GM12878 (cell line): Measurements from ENCODE around the gene OR8K5. TPM values are rescaled to one million over a fixed set of nuclear protein-coding genes. Genes with fewer than 3 reads are reported as not detected.

Source experiments
- ATAC-seq: fragments of 200-7000 bp; cut with Tn5 transposase; 3 replicates; pipeline ENCODE4 v1.9.1; 2020; ENCODE audit warnings: mild to moderate bottlenecking, moderate library complexity
- BruUV-seq: library from RNA; stranded (reverse); fragments of 400-500 nt; replicated peaks from 2 replicates; lab custom pipeline; 2021; lab: Mats Ljungman, UMichigan
- CTCF ChIA-PET: fragments of 300-600 bp; sonication (Branson Sonifier 250); formaldehyde crosslinking; extraction: SDS; loops from one replicate; lab custom pipeline; 2021; ENCODE audit warnings: inconsistent platforms; lab: Yijun Ruan, JAX
- POLR2A ChIA-PET: fragments of 350-600 bp; formaldehyde crosslinking; extraction: SDS; loops from one replicate; lab custom pipeline; 2021; ENCODE audit warnings: inconsistent platforms; lab: Charles Lee
- RAD21 ChIA-PET: fragments of 300-600 bp; sonication (Branson Sonifier 250); formaldehyde crosslinking; loops from one replicate; lab custom pipeline; 2023; ENCODE audit warnings: antibody characterized with exemption; ENCODE audit not compliant: unreplicated experiment; lab: Charles Lee
- SMC1A ChIA-PET: fragments of 300-600 bp; sonication (Branson Sonifier 250); formaldehyde crosslinking; loops from one replicate; lab custom pipeline; 2023; ENCODE audit not compliant: unreplicated experiment, uncharacterized antibody; lab: Charles Lee
- DNase-seq: peaks from one replicate; pipeline ENCODE4 v3.0.0-alpha.2; 2011; ENCODE audit warnings: low read depth, low spot score
- FAIRE-seq: peaks from 3 replicates; lab custom pipeline; 2011; peaks lifted over from hg19 to GRCh38; lab: Jason Lieb, UNC
- H2AFZ ChIP-seq: 2 replicates; pipeline ENCODE4 v1.6.0; 2011; ENCODE audit warnings: low read depth, low read length, control low read depth; ENCODE audit not compliant: control insufficient read depth
- H3K27ac ChIP-seq: 2 replicates; pipeline ENCODE4 v1.5.1; 2011; ENCODE audit warnings: control low read depth; ENCODE audit not compliant: control insufficient read depth, insufficient read depth
- H3K27me3 ChIP-seq, 2 experiments: replicated peaks in 1 of 2; 2 replicates each; pipeline versions ENCODE4 v1.6.0 to v1.6.1; 2011; ENCODE audit warnings: low read length in 1 of 2; ENCODE audit not compliant: control insufficient read depth in 2 of 2, insufficient read depth in 2 of 2
- H3K36me3 ChIP-seq, 2 experiments: 2 replicates each; pipeline ENCODE4 v1.5.1; 2011; ENCODE audit warnings: low read length in 1 of 2; ENCODE audit not compliant: control insufficient read depth in 2 of 2, insufficient read depth in 2 of 2
- H3K4me1 ChIP-seq: 2 replicates; pipeline ENCODE4 v1.6.1; 2011; ENCODE audit warnings: mild to moderate bottlenecking, low read length, moderate library complexity, mixed read lengths; ENCODE audit not compliant: control insufficient read depth, insufficient read depth
- H3K4me2 ChIP-seq: 2 replicates; pipeline ENCODE4 v1.6.0; 2011; ENCODE audit warnings: control low read depth; ENCODE audit not compliant: control insufficient read depth, insufficient read depth
- H3K4me3 ChIP-seq: fragments of 200-600 bp; sonication (generic); 2 replicates; pipeline ENCODE4 v1.5.1; 2016
- H3K79me2 ChIP-seq: 2 replicates; pipeline ENCODE4 v1.6.0; 2011; ENCODE audit warnings: low read length; ENCODE audit not compliant: control insufficient read depth, insufficient read depth
- H3K9ac ChIP-seq: 2 replicates; pipeline ENCODE4 v1.8.0; 2011; ENCODE audit warnings: low read length, control low read depth, mixed read lengths; ENCODE audit not compliant: control insufficient read depth, insufficient read depth
- H3K9me3 ChIP-seq: replicated peaks from 3 replicates; pipeline ENCODE4 v1.5.1; 2011; ENCODE audit warnings: mild to moderate bottlenecking, low read length; ENCODE audit not compliant: control insufficient read depth, insufficient read depth
- H4K20me1 ChIP-seq: 2 replicates; pipeline ENCODE4 v1.6.0; 2011; ENCODE audit not compliant: control insufficient read depth, insufficient read depth
- FOS ChIP-seq: IDR thresholded peaks from 3 replicates; pipeline ENCODE4 v1.6.1; 2011; ENCODE audit warnings: borderline replicate concordance; ENCODE audit not compliant: insufficient read length; ENCODE audit errors: extremely low read depth
- MYC ChIP-seq: IDR thresholded peaks from 2 replicates; pipeline ENCODE4 v1.6.1; 2011; ENCODE audit warnings: mild to moderate bottlenecking, low read length, moderate library complexity, inconsistent platforms; ENCODE audit not compliant: insufficient read depth, insufficient replicate concordance, insufficient read length, severe bottlenecking
- WRNIP1 ChIP-seq: IDR thresholded peaks from 2 replicates; pipeline ENCODE4 v1.6.1; 2011; ENCODE audit warnings: low read depth, low read length, improper control_type of control experiment, borderline replicate concordance
- WGBS: methylation state at CpG from one replicate; pipeline ENCODE4 v1.1.6; 2016; ENCODE audit warnings: low lambda C conversion rate; ENCODE audit not compliant: insufficient replicate concordance, insufficient coverage; ENCODE audit errors: missing lambda C conversion rate; 5-methylcytosine and 5-hydroxymethylcytosine counted together
- in situ Hi-C: fragments of 300-500 bp; cut with MboI; formaldehyde crosslinking; loops from 9 replicates; pipeline ENCODE4 v1.14.3; 2018; ENCODE audit warnings: mixed read lengths
- intact Hi-C: fragments of 100-400 bp; cut with micrococcal nuclease; formaldehyde crosslinking; loops from one replicate; pipeline ENCODE4 v1.14.2; 2022; ENCODE audit not compliant: unreplicated experiment
- polyA plus RNA-seq, 11 experiments: library from polyadenylated mRNA; depleted of rRNA in 4 of 11; unstranded in 6 of 11; stranded (reverse) in 5 of 11; fragments of >200 nt; fragmentation: Nextera tagmentation in 4 of 11; fragmentation: Illumina TruSeq in 1 of 11; extraction: Ambion mirVana in 4 of 11; extraction: Trizol in 1 of 11; gene quantifications; 1 replicate in 1 of 11; 2 replicates in 10 of 11; pipeline versions ENCODE4 v1.2.1 to v1.2.3, GENCODE V29; 2011 to 2016; ENCODE audit warnings: inconsistent platforms in 2 of 11, missing spikeins in 2 of 11, low read depth in 1 of 11
- total RNA-seq, 4 experiments: library from RNA; depleted of rRNA in 3 of 4; stranded (reverse); fragments of >200 nt in 3 of 4; fragmentation: Illumina TruSeq in 1 of 4; extraction: Trizol in 1 of 4; gene quantifications; 2 replicates each; pipeline versions ENCODE4 v1.2.1 to v1.2.3, GENCODE V29; 2013 to 2021
- TF ChIP-seq, protein P1 (sequence below): fragments of 450-650 bp; IDR thresholded peaks from 2 replicates; pipeline ENCODE4 v1.6.1; 2017; ENCODE audit warnings: borderline replicate concordance
- TF ChIP-seq, protein P2 (sequence below): fragments of 150-350 bp; IDR thresholded peaks from 2 replicates; pipeline ENCODE4 v1.6.1; 2016; ENCODE audit warnings: low read depth, low read length

The OR8K5 gene
- total and polyA plus RNA-seq, 10 of the 15 experiments (the other 5 are each of a cell fraction or from before 2014, with no cell fraction given) = not detected

DNA sequence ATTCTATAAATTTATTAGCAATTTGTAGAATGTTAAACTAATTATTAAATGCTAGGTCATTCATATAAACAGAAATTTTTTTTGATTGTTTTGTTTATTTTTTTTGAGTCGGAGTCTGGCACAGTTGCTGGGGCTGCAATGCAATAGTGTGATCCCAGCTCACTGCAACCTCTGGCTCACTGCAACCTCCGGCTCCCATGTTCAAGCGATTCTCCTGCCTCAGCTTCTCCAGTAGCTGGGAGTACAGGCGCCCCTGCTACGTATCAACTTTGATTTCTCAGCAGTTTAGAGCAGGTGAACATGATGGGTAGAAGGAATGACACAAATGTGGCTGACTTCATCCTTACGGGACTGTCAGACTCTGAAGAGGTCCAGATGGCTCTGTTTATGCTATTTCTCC, 38.0 kb downstream of the OR8K5 start, which contains the start of gene OR8H3:
Gene OR8H3 (plus strand): TSS at position 301 of the 400 bp plus-strand sequence. CDS start 0 bp downstream, at position 301.
- Histone ChIP-seq H3K27me3 (no peaks in the 10 kb centered on the region), H3K4me2 (no peak within 1 kb of the TSS), H3K4me1 (no peaks in the 10 kb centered on the region), H3K4me3 (no peak within 1 kb of the TSS), H3K9me3 (no peaks in the 10 kb centered on the region), H2AFZ (no peak within 1 kb of the TSS), H4K20me1 (no peaks in the 10 kb centered on the region), H3K36me3 (no peaks in the 10 kb centered on the region), H3K79me2 (no peaks in the 10 kb centered on the region), H3K27ac (no peak within 1 kb of the TSS), H3K9ac (no peak within 1 kb of the TSS)
- no TSS peak for BruUV-seq
- 13% methylated on average over 6 of the region's 6 CpGs for WGBS
- intact Hi-C loops (no loop called here), in situ Hi-C loops (no loop called here)
- ChIA-PET CTCF (no interaction called here), SMC1A (no interaction called here), RAD21 (no interaction called here), POLR2A (no interaction called here)
- ATAC-seq (no peak), FAIRE-seq (no peak), DNase-seq (no peak)
- TF ChIP-seq WRNIP1 (no peak), FOS (no peak), MYC (no peak)
- TF ChIP-seq, protein P1, sequence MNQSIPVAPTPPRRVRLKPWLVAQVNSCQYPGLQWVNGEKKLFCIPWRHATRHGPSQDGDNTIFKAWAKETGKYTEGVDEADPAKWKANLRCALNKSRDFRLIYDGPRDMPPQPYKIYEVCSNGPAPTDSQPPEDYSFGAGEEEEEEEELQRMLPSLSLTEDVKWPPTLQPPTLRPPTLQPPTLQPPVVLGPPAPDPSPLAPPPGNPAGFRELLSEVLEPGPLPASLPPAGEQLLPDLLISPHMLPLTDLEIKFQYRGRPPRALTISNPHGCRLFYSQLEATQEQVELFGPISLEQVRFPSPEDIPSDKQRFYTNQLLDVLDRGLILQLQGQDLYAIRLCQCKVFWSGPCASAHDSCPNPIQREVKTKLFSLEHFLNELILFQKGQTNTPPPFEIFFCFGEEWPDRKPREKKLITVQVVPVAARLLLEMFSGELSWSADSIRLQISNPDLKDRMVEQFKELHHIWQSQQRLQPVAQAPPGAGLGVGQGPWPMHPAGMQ = no peak
- TF ChIP-seq, protein P2, sequence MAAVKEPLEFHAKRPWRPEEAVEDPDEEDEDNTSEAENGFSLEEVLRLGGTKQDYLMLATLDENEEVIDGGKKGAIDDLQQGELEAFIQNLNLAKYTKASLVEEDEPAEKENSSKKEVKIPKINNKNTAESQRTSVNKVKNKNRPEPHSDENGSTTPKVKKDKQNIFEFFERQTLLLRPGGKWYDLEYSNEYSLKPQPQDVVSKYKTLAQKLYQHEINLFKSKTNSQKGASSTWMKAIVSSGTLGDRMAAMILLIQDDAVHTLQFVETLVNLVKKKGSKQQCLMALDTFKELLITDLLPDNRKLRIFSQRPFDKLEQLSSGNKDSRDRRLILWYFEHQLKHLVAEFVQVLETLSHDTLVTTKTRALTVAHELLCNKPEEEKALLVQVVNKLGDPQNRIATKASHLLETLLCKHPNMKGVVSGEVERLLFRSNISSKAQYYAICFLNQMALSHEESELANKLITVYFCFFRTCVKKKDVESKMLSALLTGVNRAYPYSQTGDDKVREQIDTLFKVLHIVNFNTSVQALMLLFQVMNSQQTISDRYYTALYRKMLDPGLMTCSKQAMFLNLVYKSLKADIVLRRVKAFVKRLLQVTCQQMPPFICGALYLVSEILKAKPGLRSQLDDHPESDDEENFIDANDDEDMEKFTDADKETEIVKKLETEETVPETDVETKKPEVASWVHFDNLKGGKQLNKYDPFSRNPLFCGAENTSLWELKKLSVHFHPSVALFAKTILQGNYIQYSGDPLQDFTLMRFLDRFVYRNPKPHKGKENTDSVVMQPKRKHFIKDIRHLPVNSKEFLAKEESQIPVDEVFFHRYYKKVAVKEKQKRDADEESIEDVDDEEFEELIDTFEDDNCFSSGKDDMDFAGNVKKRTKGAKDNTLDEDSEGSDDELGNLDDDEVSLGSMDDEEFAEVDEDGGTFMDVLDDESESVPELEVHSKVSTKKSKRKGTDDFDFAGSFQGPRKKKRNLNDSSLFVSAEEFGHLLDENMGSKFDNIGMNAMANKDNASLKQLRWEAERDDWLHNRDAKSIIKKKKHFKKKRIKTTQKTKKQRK = no peak

Other genes starting within 250 kb of the OR8K5 start
Only the 7 nearest of the 18 such genes appear.
- not detected in 2 replicates for gene OR8I2, start 67.0 kb downstream of the OR8K5 start, total RNA-seq (2014; rRNA removed)
- gene OR8I2, start 67.0 kb downstream of the OR8K5 start, total RNA-seq (2014; rRNA removed; fragmentation: Illumina TruSeq; extraction: Trizol) = not detected in 2 replicates
- gene OR8I2, start 67.0 kb downstream of the OR8K5 start, total RNA-seq (2021) = not detected in 2 replicates
- not detected in 2 replicates for gene OR8I2, start 67.0 kb downstream of the OR8K5 start, polyA plus RNA-seq (2011; rRNA removed)
- not detected in 2 replicates for gene OR8I2, start 67.0 kb downstream of the OR8K5 start, polyA plus RNA-seq (2014; fragmentation: Illumina TruSeq; extraction: Trizol)
- not detected for gene OR8I2, start 67.0 kb downstream of the OR8K5 start, polyA plus RNA-seq (2014; fragmentation: Nextera tagmentation; extraction: Ambion mirVana)
- gene OR8I2, start 67.0 kb downstream of the OR8K5 start, polyA plus RNA-seq (2014; rRNA removed) = not detected in 2 replicates
- not detected for gene OR8I2, start 67.0 kb downstream of the OR8K5 start, polyA plus RNA-seq (2016; fragmentation: Nextera tagmentation; extraction: Ambion mirVana)
- gene OR8H2, start 56.6 kb downstream of the OR8K5 start, total RNA-seq (2014; rRNA removed) = not detected in 2 replicates
- gene OR8H2, start 56.6 kb downstream of the OR8K5 start, total RNA-seq (2014; rRNA removed; fragmentation: Illumina TruSeq; extraction: Trizol) = not detected in 2 replicates
- gene OR8H2, start 56.6 kb downstream of the OR8K5 start, total RNA-seq (2021) = not detected in 2 replicates
- gene OR8H2, start 56.6 kb downstream of the OR8K5 start, polyA plus RNA-seq (2011; rRNA removed) = not detected in 2 replicates
- gene OR8H2, start 56.6 kb downstream of the OR8K5 start, polyA plus RNA-seq (2014; fragmentation: Illumina TruSeq; extraction: Trizol) = not detected in 2 replicates
- gene OR8H2, start 56.6 kb downstream of the OR8K5 start, polyA plus RNA-seq (2014; fragmentation: Nextera tagmentation; extraction: Ambion mirVana) = not detected
- gene OR8H2, start 56.6 kb downstream of the OR8K5 start, polyA plus RNA-seq (2014; rRNA removed) = not detected in 2 replicates
- gene OR8H2, start 56.6 kb downstream of the OR8K5 start, polyA plus RNA-seq (2016; fragmentation: Nextera tagmentation; extraction: Ambion mirVana) = not detected
- not detected in 2 replicates for gene OR8H3, start 37.9 kb downstream of the OR8K5 start, total RNA-seq (2014; rRNA removed)
- gene OR8H3, start 37.9 kb downstream of the OR8K5 start, total RNA-seq (2014; rRNA removed; fragmentation: Illumina TruSeq; extraction: Trizol) = not detected in 2 replicates
- gene OR8H3, start 37.9 kb downstream of the OR8K5 start, total RNA-seq (2021) = not detected in 2 replicates
- gene OR8H3, start 37.9 kb downstream of the OR8K5 start, polyA plus RNA-seq (2011; rRNA removed) = not detected in 2 replicates
- gene OR8H3, start 37.9 kb downstream of the OR8K5 start, polyA plus RNA-seq (2014; fragmentation: Illumina TruSeq; extraction: Trizol) = not detected in 2 replicates
- not detected for gene OR8H3, start 37.9 kb downstream of the OR8K5 start, polyA plus RNA-seq (2014; fragmentation: Nextera tagmentation; extraction: Ambion mirVana)
- gene OR8H3, start 37.9 kb downstream of the OR8K5 start, polyA plus RNA-seq (2014; rRNA removed) = not detected in 2 replicates
- gene OR8H3, start 37.9 kb downstream of the OR8K5 start, polyA plus RNA-seq (2016; fragmentation: Nextera tagmentation; extraction: Ambion mirVana) = not detected
- gene OR8J3, start 20.1 kb downstream of the OR8K5 start, total RNA-seq (2014; rRNA removed) = not detected in 2 replicates
- gene OR8J3, start 20.1 kb downstream of the OR8K5 start, total RNA-seq (2014; rRNA removed; fragmentation: Illumina TruSeq; extraction: Trizol) = not detected in 2 replicates
- gene OR8J3, start 20.1 kb downstream of the OR8K5 start, total RNA-seq (2021) = not detected in 2 replicates
- gene OR8J3, start 20.1 kb downstream of the OR8K5 start, polyA plus RNA-seq (2011; rRNA removed) = not detected in 2 replicates
- gene OR8J3, start 20.1 kb downstream of the OR8K5 start, polyA plus RNA-seq (2014; fragmentation: Illumina TruSeq; extraction: Trizol) = not detected in 2 replicates
- gene OR8J3, start 20.1 kb downstream of the OR8K5 start, polyA plus RNA-seq (2014; fragmentation: Nextera tagmentation; extraction: Ambion mirVana) = not detected
- not detected in 2 replicates for gene OR8J3, start 20.1 kb downstream of the OR8K5 start, polyA plus RNA-seq (2014; rRNA removed)
- gene OR8J3, start 20.1 kb downstream of the OR8K5 start, polyA plus RNA-seq (2016; fragmentation: Nextera tagmentation; extraction: Ambion mirVana) = not detected
- not detected in 2 replicates for gene OR5J2, start 16.3 kb upstream of the OR8K5 start, total RNA-seq (2014; rRNA removed)
- gene OR5J2, start 16.3 kb upstream of the OR8K5 start, total RNA-seq (2014; rRNA removed; fragmentation: Illumina TruSeq; extraction: Trizol) = not detected in 2 replicates
- gene OR5J2, start 16.3 kb upstream of the OR8K5 start, total RNA-seq (2021) = not detected in 2 replicates
- not detected in 2 replicates for gene OR5J2, start 16.3 kb upstream of the OR8K5 start, polyA plus RNA-seq (2011; rRNA removed)
- not detected in 2 replicates for gene OR5J2, start 16.3 kb upstream of the OR8K5 start, polyA plus RNA-seq (2014; fragmentation: Illumina TruSeq; extraction: Trizol)
- not detected for gene OR5J2, start 16.3 kb upstream of the OR8K5 start, polyA plus RNA-seq (2014; fragmentation: Nextera tagmentation; extraction: Ambion mirVana)
- gene OR5J2, start 16.3 kb upstream of the OR8K5 start, polyA plus RNA-seq (2014; rRNA removed) = not detected in 2 replicates
- gene OR5J2, start 16.3 kb upstream of the OR8K5 start, polyA plus RNA-seq (2016; fragmentation: Nextera tagmentation; extraction: Ambion mirVana) = not detected
- not detected in 2 replicates for gene OR5T2, start 73.9 kb upstream of the OR8K5 start, total RNA-seq (2014; rRNA removed)
- gene OR5T2, start 73.9 kb upstream of the OR8K5 start, total RNA-seq (2014; rRNA removed; fragmentation: Illumina TruSeq; extraction: Trizol) = not detected in 2 replicates
- not detected in 2 replicates for gene OR5T2, start 73.9 kb upstream of the OR8K5 start, total RNA-seq (2021)
- gene OR5T2, start 73.9 kb upstream of the OR8K5 start, polyA plus RNA-seq (2011; rRNA removed) = not detected in 2 replicates
- gene OR5T2, start 73.9 kb upstream of the OR8K5 start, polyA plus RNA-seq (2014; fragmentation: Illumina TruSeq; extraction: Trizol) = not detected in 2 replicates
- not detected for gene OR5T2, start 73.9 kb upstream of the OR8K5 start, polyA plus RNA-seq (2014; fragmentation: Nextera tagmentation; extraction: Ambion mirVana)
- not detected in 2 replicates for gene OR5T2, start 73.9 kb upstream of the OR8K5 start, polyA plus RNA-seq (2014; rRNA removed)
- gene OR5T2, start 73.9 kb upstream of the OR8K5 start, polyA plus RNA-seq (2016; fragmentation: Nextera tagmentation; extraction: Ambion mirVana) = not detected
- not detected in 2 replicates for gene OR5T3, start 91.9 kb upstream of the OR8K5 start, total RNA-seq (2014; rRNA removed)
- gene OR5T3, start 91.9 kb upstream of the OR8K5 start, total RNA-seq (2014; rRNA removed; fragmentation: Illumina TruSeq; extraction: Trizol) = not detected in 2 replicates
- gene OR5T3, start 91.9 kb upstream of the OR8K5 start, total RNA-seq (2021) = not detected in 2 replicates
- gene OR5T3, start 91.9 kb upstream of the OR8K5 start, polyA plus RNA-seq (2011; rRNA removed) = not detected in 2 replicates
- not detected in 2 replicates for gene OR5T3, start 91.9 kb upstream of the OR8K5 start, polyA plus RNA-seq (2014; fragmentation: Illumina TruSeq; extraction: Trizol)
- gene OR5T3, start 91.9 kb upstream of the OR8K5 start, polyA plus RNA-seq (2014; fragmentation: Nextera tagmentation; extraction: Ambion mirVana) = not detected
- gene OR5T3, start 91.9 kb upstream of the OR8K5 start, polyA plus RNA-seq (2014; rRNA removed) = not detected in 2 replicates
- not detected for gene OR5T3, start 91.9 kb upstream of the OR8K5 start, polyA plus RNA-seq (2016; fragmentation: Nextera tagmentation; extraction: Ambion mirVana)